H9 (cell line): ENCODE data around the gene VASH2. TPM values are rescaled to one million over a fixed set of nuclear protein-coding genes. Genes with fewer than 3 reads are reported as not detected.

Experiments used
- DNase-seq: peaks from one replicate; pipeline ENCODE4 v3.0.0-alpha.2; 2017
- H2AFZ ChIP-seq: one replicate; pipeline ENCODE4 v1.6.1; 2013; ENCODE audit warnings: mild to moderate bottlenecking, low read length, control low read depth, moderate library complexity
- H2AK5ac ChIP-seq: 2 replicates; pipeline ENCODE4 v1.6.1; 2013; ENCODE audit warnings: low read length, control low read depth, mixed read lengths; ENCODE audit not compliant: insufficient read length
- H2BK120ac ChIP-seq: one replicate; pipeline ENCODE4 v1.6.1; 2013; ENCODE audit warnings: low read depth, mild to moderate bottlenecking, low read length, control low read depth, inconsistent platforms; ENCODE audit not compliant: poor library complexity, severe bottlenecking
- H2BK12ac ChIP-seq: 2 replicates; pipeline ENCODE4 v1.6.1; 2013; ENCODE audit warnings: low read length, control low read depth, mixed read lengths, low read depth; ENCODE audit not compliant: insufficient read length
- H2BK15ac ChIP-seq: 2 replicates; pipeline ENCODE4 v1.6.1; 2013; ENCODE audit warnings: low read depth, low read length, control low read depth
- H2BK20ac ChIP-seq: one replicate; pipeline ENCODE4 v1.6.1; 2013; ENCODE audit warnings: low read depth, mild to moderate bottlenecking, low read length, control low read depth, inconsistent platforms; ENCODE audit not compliant: poor library complexity, severe bottlenecking
- H2BK5ac ChIP-seq: 2 replicates; pipeline ENCODE4 v1.6.1; 2013; ENCODE audit warnings: low read length, control low read depth, mixed read lengths; ENCODE audit not compliant: insufficient read length
- H3K14ac ChIP-seq: 2 replicates; pipeline ENCODE4 v1.6.1; 2013; ENCODE audit warnings: low read length, control low read depth; ENCODE audit not compliant: insufficient read depth
- H3K18ac ChIP-seq: 2 replicates; pipeline ENCODE4 v1.6.1; 2013; ENCODE audit warnings: low read depth, mild to moderate bottlenecking, mixed read lengths, low read length, control low read depth; ENCODE audit not compliant: insufficient read length
- H3K23ac ChIP-seq: 2 replicates; pipeline ENCODE4 v1.6.1; 2013; ENCODE audit warnings: low read length, control low read depth, mixed read lengths, low read depth; ENCODE audit not compliant: insufficient read length
- H3K23me2 ChIP-seq: 2 replicates; pipeline ENCODE4 v1.6.1; 2013; ENCODE audit warnings: low read depth, mild to moderate bottlenecking, mixed read lengths, low read length, control low read depth; ENCODE audit not compliant: insufficient read length, poor library complexity, severe bottlenecking
- H3K27ac ChIP-seq: 2 replicates; pipeline ENCODE4 v1.5.1; 2013; ENCODE audit warnings: low read length, control low read depth, mixed read lengths, low read depth; ENCODE audit not compliant: insufficient read length
- H3K27me3 ChIP-seq: 2 replicates; pipeline ENCODE4 v1.6.1; 2013; ENCODE audit warnings: low read length, control low read depth, inconsistent platforms; ENCODE audit not compliant: insufficient read depth
- H3K4ac ChIP-seq: 2 replicates; pipeline ENCODE4 v1.6.1; 2013; ENCODE audit warnings: low read depth, mild to moderate bottlenecking, control low read depth, inconsistent platforms, low read length, moderate library complexity
- H3K4me1 ChIP-seq: 2 replicates; pipeline ENCODE4 v1.6.1; 2013; ENCODE audit warnings: low read length, control low read depth, inconsistent platforms; ENCODE audit not compliant: insufficient read depth
- H3K4me2 ChIP-seq: 2 replicates; pipeline ENCODE4 v1.6.1; 2013; ENCODE audit warnings: low read length, control low read depth, mixed read lengths; ENCODE audit not compliant: insufficient read length, insufficient read depth
- H3K56ac ChIP-seq: 2 replicates; pipeline ENCODE4 v1.6.1; 2013; ENCODE audit warnings: low read depth, mild to moderate bottlenecking, mixed read lengths, low read length, control low read depth; ENCODE audit not compliant: insufficient read length
- H3K79me1 ChIP-seq: 2 replicates; pipeline ENCODE4 v1.6.1; 2013; ENCODE audit warnings: low read depth, mild to moderate bottlenecking, moderate library complexity, low read length, control low read depth, inconsistent platforms; ENCODE audit not compliant: insufficient read depth, poor library complexity, severe bottlenecking
- H3K79me2 ChIP-seq: 2 replicates; pipeline ENCODE4 v1.6.1; 2013; ENCODE audit warnings: low read length, control low read depth, inconsistent platforms; ENCODE audit not compliant: insufficient read depth
- H3K9ac ChIP-seq: 2 replicates; pipeline ENCODE4 v1.6.1; 2013; ENCODE audit warnings: low read length, control low read depth, mixed read lengths; ENCODE audit not compliant: insufficient read length; ENCODE audit errors: extremely low read depth
- H3K9me3 ChIP-seq: one replicate; pipeline ENCODE4 v1.6.1; 2013; ENCODE audit warnings: low read depth, low read length, inconsistent platforms; ENCODE audit not compliant: control insufficient read depth
- H3T11ph ChIP-seq: one replicate; pipeline ENCODE4 v1.6.1; 2013; ENCODE audit warnings: mild to moderate bottlenecking, low read length, control low read depth, inconsistent platforms
- H4K20me1 ChIP-seq: one replicate; pipeline ENCODE4 v1.6.1; 2013; ENCODE audit not compliant: control insufficient read depth, insufficient read length, insufficient read depth
- H4K5ac ChIP-seq: 2 replicates; pipeline ENCODE4 v1.6.1; 2013; ENCODE audit warnings: low read depth, mild to moderate bottlenecking, mixed read lengths, low read length, control low read depth; ENCODE audit not compliant: insufficient read length
- H4K8ac ChIP-seq: replicated peaks from 2 replicates; pipeline ENCODE4 v1.6.1; 2013; ENCODE audit warnings: low read length, control low read depth, mixed read lengths, low read depth; ENCODE audit not compliant: insufficient read length
- H4K91ac ChIP-seq: 2 replicates; pipeline ENCODE4 v1.6.1; 2013; ENCODE audit warnings: low read depth, mild to moderate bottlenecking, moderate library complexity, mixed read lengths, low read length, control low read depth; ENCODE audit not compliant: insufficient read length
- H3K27ac Mint-ChIP-seq, 3 experiments: 2 replicates in 2 of 3; 3 replicates in 1 of 3; pipeline ENCODE4 v1.8.0; 2020 to 2021; ENCODE audit warnings: mixed read lengths in 3 of 3, mild to moderate bottlenecking in 1 of 3, moderate library complexity in 1 of 3
- H3K27me3 Mint-ChIP-seq: 2 replicates; pipeline ENCODE4 v1.8.0; 2021; ENCODE audit warnings: low read depth, mild to moderate bottlenecking, moderate library complexity, mixed read lengths
- H3K36me3 Mint-ChIP-seq, 3 experiments: 2 replicates in 2 of 3; 3 replicates in 1 of 3; pipeline ENCODE4 v1.8.0; 2020 to 2021; ENCODE audit warnings: low read depth in 3 of 3, mixed read lengths in 3 of 3; ENCODE audit not compliant: insufficient read depth in 1 of 3
- H3K4me1 Mint-ChIP-seq, 2 experiments: 2 replicates each; pipeline ENCODE4 v1.8.0; 2020; ENCODE audit warnings: mixed read lengths in 2 of 2
- H3K4me3 Mint-ChIP-seq, 2 experiments: 2 replicates in 1 of 2; 3 replicates in 1 of 2; pipeline ENCODE4 v1.8.0; 2020 to 2021; ENCODE audit warnings: mild to moderate bottlenecking in 2 of 2, mixed read lengths in 2 of 2, moderate library complexity in 1 of 2
- H3K9me3 Mint-ChIP-seq, 2 experiments: 2 replicates in 1 of 2; 3 replicates in 1 of 2; pipeline ENCODE4 v1.8.0; 2020; ENCODE audit warnings: mild to moderate bottlenecking in 2 of 2, mixed read lengths in 2 of 2, moderate library complexity in 1 of 2
- WGBS: extraction: QIAGEN DNeasy Blood & Tissue Kit; methylation state at CpG from one replicate; pipeline ENCODE4 v1.1.7; 2013; ENCODE audit warnings: missing lambda C conversion rate, low lambda C conversion rate, mixed read lengths; ENCODE audit not compliant: insufficient read length; ENCODE audit errors: extremely low coverage; 5-methylcytosine and 5-hydroxymethylcytosine counted together
- total RNA-seq: library from RNA; stranded (reverse); gene quantifications from 2 replicates; pipeline ENCODE4 v1.2.1, GENCODE V29; 2021
- TF ChIP-seq, protein P1 (sequence below): fragments of 200-600 bp; sonication (generic); conservative IDR thresholded peaks from 3 replicates; pipeline ENCODE4 v1.8.0; 2021; ENCODE audit warnings: antibody characterized with exemption, mild to moderate bottlenecking

The VASH2 gene
- total RNA-seq, 1 experiment from 2014 or later, result 76.1 TPM

DNA sequence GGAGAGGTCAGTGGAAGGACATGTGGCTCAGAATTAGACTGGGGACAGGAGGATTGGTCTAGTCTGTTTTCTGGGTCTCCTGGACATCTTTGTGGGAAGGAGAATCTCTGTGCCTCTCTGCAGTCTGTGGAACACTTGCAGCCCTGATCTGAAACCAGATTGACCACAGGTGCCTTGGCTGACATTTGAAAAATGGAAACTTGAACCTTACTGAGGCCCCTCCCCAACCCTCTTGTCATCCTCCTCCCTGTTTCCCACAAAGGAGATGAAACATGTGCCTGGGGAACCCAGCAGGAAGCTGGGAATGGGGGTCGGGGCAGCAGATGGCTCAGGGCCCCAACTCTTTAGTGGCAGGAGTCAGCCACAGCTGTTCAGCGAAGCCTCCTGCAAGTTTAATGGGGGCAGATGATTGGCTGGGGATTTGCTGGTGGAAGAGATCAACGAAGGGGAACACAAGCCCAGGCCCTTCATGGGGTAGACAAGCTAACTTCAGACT, 18.1 kb downstream of the VASH2 start:
- H3K36me3 Mint-ChIP-seq, result peaks cover 73 to 98% (median 88%) of the 10 kb centered on the region in 3 experiments

More for the DNA sequence above, 18.1 kb downstream of the VASH2 start:
- TF ChIP-seq, protein P1, sequence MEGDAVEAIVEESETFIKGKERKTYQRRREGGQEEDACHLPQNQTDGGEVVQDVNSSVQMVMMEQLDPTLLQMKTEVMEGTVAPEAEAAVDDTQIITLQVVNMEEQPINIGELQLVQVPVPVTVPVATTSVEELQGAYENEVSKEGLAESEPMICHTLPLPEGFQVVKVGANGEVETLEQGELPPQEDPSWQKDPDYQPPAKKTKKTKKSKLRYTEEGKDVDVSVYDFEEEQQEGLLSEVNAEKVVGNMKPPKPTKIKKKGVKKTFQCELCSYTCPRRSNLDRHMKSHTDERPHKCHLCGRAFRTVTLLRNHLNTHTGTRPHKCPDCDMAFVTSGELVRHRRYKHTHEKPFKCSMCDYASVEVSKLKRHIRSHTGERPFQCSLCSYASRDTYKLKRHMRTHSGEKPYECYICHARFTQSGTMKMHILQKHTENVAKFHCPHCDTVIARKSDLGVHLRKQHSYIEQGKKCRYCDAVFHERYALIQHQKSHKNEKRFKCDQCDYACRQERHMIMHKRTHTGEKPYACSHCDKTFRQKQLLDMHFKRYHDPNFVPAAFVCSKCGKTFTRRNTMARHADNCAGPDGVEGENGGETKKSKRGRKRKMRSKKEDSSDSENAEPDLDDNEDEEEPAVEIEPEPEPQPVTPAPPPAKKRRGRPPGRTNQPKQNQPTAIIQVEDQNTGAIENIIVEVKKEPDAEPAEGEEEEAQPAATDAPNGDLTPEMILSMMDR, result no peak
- WGBS, result no CpG with 5 or more reads among the region's 3 CpGs
- Histone ChIP-seq H3K14ac (no peak overlapping the region), H3K79me1 (no peaks in the 10 kb centered on the region), H3K18ac (no peak overlapping the region), H3K27me3 (no peaks in the 10 kb centered on the region), H4K8ac (no peak overlapping the region), H4K5ac (no peak overlapping the region), H4K20me1 (no peaks in the 10 kb centered on the region), H2BK12ac (no peak overlapping the region), H2BK120ac (no peak overlapping the region), H4K91ac (no peak overlapping the region), H3K4ac (no peak overlapping the region), H3K9ac (no peak overlapping the region), H3K4me2 (no peak overlapping the region), H3K56ac (no peak overlapping the region), H3K4me1 (peaks cover 12% of the 10 kb centered on the region; the same call in 1 of the 2 replicates), H3T11ph (no peak overlapping the region), H2AK5ac (no peak overlapping the region), H3K23me2 (no peaks in the 10 kb centered on the region), H3K27ac (no peak overlapping the region), H3K23ac (no peak overlapping the region), H2AFZ (no peak overlapping the region), H2BK20ac (no peak overlapping the region), H2BK15ac (no peak overlapping the region), H3K79me2 (no peaks in the 10 kb centered on the region), H2BK5ac (no peak overlapping the region), H3K9me3 (no peaks in the 10 kb centered on the region)
- peak; percentile 35 for DNase-seq
- Mint-ChIP-seq H3K27me3 (no peaks in the 10 kb centered on the region; the same call in 1 of the 2 replicates), H3K4me3 (no peak overlapping the region), H3K9me3 (no peaks in the 10 kb centered on the region), H3K27ac (peak overlapping the region; percentile 74 to 91 (median 79); a peak in 4 of 7 replicates), H3K4me1 (peaks cover 39 to 45% of the 10 kb centered on the region in 2 experiments)
